NB4 (cell line): ENCODE measurements around the gene PLEK2.

Source experiments
- MYC ChIP-seq: IDR thresholded peaks from 2 replicates; pipeline ENCODE4 v1.6.1; 2011; ENCODE audit warnings: low read depth, low read length
- POLR2A ChIP-seq: IDR thresholded peaks from 2 replicates; pipeline ENCODE4 v1.6.1; 2011; ENCODE audit warnings: mild to moderate bottlenecking; ENCODE audit not compliant: insufficient read length; ENCODE audit errors: extremely low read depth
- TF ChIP-seq, protein P1 (sequence below): IDR thresholded peaks from one replicate; pipeline ENCODE4 v1.5.1; 2012; ENCODE audit warnings: low read depth, low read length
- TF ChIP-seq, protein P2 (sequence below): IDR thresholded peaks from 2 replicates; pipeline ENCODE4 v1.6.1; 2011; ENCODE audit warnings: low read depth, low read length

DNA sequence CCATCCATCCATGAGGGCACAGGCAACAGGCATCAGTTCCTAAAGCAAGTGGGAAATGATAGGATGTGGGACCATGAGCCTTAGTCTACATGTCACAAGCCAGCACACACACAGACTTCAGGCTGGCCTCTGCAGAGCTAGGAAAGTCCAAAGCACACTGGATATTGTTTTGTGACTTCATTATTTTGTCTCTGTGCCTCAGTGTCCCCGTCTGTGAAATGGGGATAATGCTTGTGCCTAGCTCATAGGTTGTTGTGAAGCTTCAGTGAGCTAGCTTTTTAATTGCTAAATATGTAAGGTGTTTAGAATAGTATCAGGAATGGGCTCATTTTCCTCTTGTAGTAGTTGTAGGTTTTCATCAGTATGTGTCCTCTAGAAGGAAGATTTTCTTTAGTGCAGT, 27.0 kb upstream of the PLEK2 start:
- TF ChIP-seq MYC (no peak), POLR2A (no peak)
- TF ChIP-seq, protein P1, sequence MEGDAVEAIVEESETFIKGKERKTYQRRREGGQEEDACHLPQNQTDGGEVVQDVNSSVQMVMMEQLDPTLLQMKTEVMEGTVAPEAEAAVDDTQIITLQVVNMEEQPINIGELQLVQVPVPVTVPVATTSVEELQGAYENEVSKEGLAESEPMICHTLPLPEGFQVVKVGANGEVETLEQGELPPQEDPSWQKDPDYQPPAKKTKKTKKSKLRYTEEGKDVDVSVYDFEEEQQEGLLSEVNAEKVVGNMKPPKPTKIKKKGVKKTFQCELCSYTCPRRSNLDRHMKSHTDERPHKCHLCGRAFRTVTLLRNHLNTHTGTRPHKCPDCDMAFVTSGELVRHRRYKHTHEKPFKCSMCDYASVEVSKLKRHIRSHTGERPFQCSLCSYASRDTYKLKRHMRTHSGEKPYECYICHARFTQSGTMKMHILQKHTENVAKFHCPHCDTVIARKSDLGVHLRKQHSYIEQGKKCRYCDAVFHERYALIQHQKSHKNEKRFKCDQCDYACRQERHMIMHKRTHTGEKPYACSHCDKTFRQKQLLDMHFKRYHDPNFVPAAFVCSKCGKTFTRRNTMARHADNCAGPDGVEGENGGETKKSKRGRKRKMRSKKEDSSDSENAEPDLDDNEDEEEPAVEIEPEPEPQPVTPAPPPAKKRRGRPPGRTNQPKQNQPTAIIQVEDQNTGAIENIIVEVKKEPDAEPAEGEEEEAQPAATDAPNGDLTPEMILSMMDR, result no peak
- TF ChIP-seq, protein P2, sequence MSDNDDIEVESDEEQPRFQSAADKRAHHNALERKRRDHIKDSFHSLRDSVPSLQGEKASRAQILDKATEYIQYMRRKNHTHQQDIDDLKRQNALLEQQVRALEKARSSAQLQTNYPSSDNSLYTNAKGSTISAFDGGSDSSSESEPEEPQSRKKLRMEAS, result no peak
